ENCODE results near the gene TMEM190. TPM values are rescaled to one million over a fixed set of nuclear protein-coding genes. Genes with fewer than 3 reads are reported as not detected.

TMEM190 gene
- total RNA-seq, 1 experiment from 2014 or later, result not detected

- BruUV-seq (replicated peaks), result no TSS peak
- no peaks in the 10 kb centered on the region for H3K9me2 ChIP-seq (ENCODE audit: insufficient read depth)
- intact Hi-C loops (cut with micrococcal nuclease), result no loop called here
- DNase-seq (ENCODE audit: low read depth, low spot score), result peak; percentile 19
- H2AFZ ChIP-seq (ENCODE audit: low read depth, low read length, poor library complexity, severe bottlenecking), result no peak overlapping the region
- no peak overlapping the region for H3K9ac ChIP-seq (ENCODE audit: low read length)
- TF ChIP-seq POLR2A (IDR thresholded peaks at IDR 0.05; ENCODE audit: borderline replicate concordance, extremely low read depth, insufficient read depth, insufficient read length) (no peak), EGR1 (IDR thresholded peaks at IDR 0.05; ENCODE audit: low read depth) (no peak), ELF1 (IDR thresholded peaks at IDR 0.05; ENCODE audit: borderline replicate concordance, low read depth) (no peak), ZFX (IDR thresholded peaks at IDR 0.05) (no peak), FOSL1 (IDR thresholded peaks at IDR 0.05; ENCODE audit: low read depth) (no peak)
- no peaks in the 10 kb centered on the region for H3K9me3 ChIP-seq (ENCODE audit: control insufficient read depth in 1 of 2, insufficient read depth in 1 of 2, low read depth in 1 of 2, low read length in 2 of 2)
- H3K36me3 ChIP-seq (ENCODE audit: control insufficient read depth in 1 of 2, insufficient read depth in 2 of 2, low read length in 2 of 2), result no peaks in the 10 kb centered on the region
- H3K27ac ChIP-seq (ENCODE audit: low read depth, low read length), result no peak overlapping the region
- ChIA-PET RAD21 (ENCODE audit: low non-redundant PET in 1 of 2, low total read pairs in 2 of 2, uncharacterized antibody in 2 of 2, unreplicated experiment in 2 of 2) (no interaction called here), CTCF (no interaction called here), POLR2A (interaction anchor here (1.6 kb wide), 1 partner anchor 12 kb away, joined by 6 read pairs; the partner anchor contains the start of gene KMT5C)
- no peak for ATAC-seq
- H4K20me1 ChIP-seq (ENCODE audit: insufficient read depth), result no peaks in the 10 kb centered on the region
- H3K4me3 ChIP-seq (replicated peaks in 1 of 2; ENCODE audit: low read depth in 1 of 2, low read length in 2 of 2), result no peak overlapping the region
- peak overlapping the region; percentile 30 for H3K4me2 ChIP-seq (ENCODE audit: low read length)
- H3K4me1 ChIP-seq (ENCODE audit: control insufficient read depth in 1 of 2, insufficient read depth in 2 of 2, low read length in 2 of 2), result peaks cover 2 to 42% of the 10 kb centered on the region in 2 experiments; a peak in 3 of 4 replicates
- no peaks in the 10 kb centered on the region for H3K27me3 ChIP-seq (ENCODE audit: insufficient read depth, low read length)
- H3K79me2 ChIP-seq (ENCODE audit: insufficient read depth, low read length), result no peaks in the 10 kb centered on the region
These were observed 24.6 kb upstream of the TMEM190 start for GRCh38 chr19:55352040-55352439.

DNA sequence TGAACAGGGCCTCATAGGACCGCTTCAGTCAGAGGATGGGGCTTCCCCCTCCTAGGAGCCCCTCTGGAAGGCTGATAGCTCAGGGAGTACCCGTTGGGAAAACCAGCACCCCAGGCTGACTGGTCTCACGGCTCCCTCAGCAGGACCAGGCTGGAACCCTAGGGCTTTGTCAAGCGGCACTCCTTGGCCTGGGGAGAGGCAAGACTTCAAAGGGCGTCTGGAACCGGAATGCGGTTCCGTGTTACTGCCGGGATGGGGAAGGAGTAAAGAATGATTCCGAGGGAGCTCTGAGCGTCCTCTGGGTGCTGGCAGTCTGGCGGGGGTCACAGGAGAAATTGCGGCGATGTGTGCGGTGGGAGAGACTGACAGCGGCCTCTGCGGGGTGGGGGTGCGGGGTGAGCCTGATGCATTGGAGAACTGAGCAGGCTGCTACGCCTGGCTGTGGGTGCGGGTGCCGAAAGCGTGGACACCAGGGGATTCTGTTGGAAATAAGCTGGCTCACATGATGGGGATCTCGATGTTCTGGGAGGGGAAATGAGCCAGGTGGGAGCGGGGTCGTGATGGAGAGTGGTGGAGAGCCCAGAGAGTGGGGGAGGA lies 24.0 kb upstream of the TMEM190 start:
- H3K27ac ChIP-seq (ENCODE audit: low read depth, low read length), result no peak overlapping the region
- no peak overlapping the region for H3K9ac ChIP-seq (ENCODE audit: low read length)
- no peak for DNase-seq (ENCODE audit: low read depth, low spot score)
- RAD21 ChIA-PET (ENCODE audit: low non-redundant PET in 1 of 2, low total read pairs in 2 of 2, uncharacterized antibody in 2 of 2, unreplicated experiment in 2 of 2), result no interaction called here
- CTCF ChIA-PET, result no interaction called here
- POLR2A ChIA-PET, result interaction anchor here (1.6 kb wide), 1 partner anchor 13 kb away, joined by 6 read pairs; the partner anchor contains the start of gene KMT5C
- no peaks in the 10 kb centered on the region for H3K36me3 ChIP-seq (ENCODE audit: control insufficient read depth in 1 of 2, insufficient read depth in 2 of 2, low read length in 2 of 2)
- H3K79me2 ChIP-seq (ENCODE audit: insufficient read depth, low read length), result no peaks in the 10 kb centered on the region
- peak overlapping the region; percentile 92 for H3K4me2 ChIP-seq (ENCODE audit: low read length)
- no peaks in the 10 kb centered on the region for H3K9me2 ChIP-seq (ENCODE audit: insufficient read depth)
- ATAC-seq, result no peak
- no peak for TF ChIP-seq ZNF274 (IDR thresholded peaks at IDR 0.05; ENCODE audit: low read depth, low read length)
- TF ChIP-seq TCF7L2 (IDR thresholded peaks at IDR 0.05; ENCODE audit: borderline replicate concordance, extremely low read depth, insufficient read depth, insufficient read length), result no peak
- TF ChIP-seq CBX3 (IDR thresholded peaks at IDR 0.05; ENCODE audit: low read depth), result no peak
- no peak for TF ChIP-seq SP1 (IDR thresholded peaks at IDR 0.05; ENCODE audit: low read depth)
- TF ChIP-seq YY1 (IDR thresholded peaks at IDR 0.05; ENCODE audit: extremely low read depth, insufficient replicate concordance, low read depth, low read length), result no peak
- TF ChIP-seq EGR1 (IDR thresholded peaks at IDR 0.05; ENCODE audit: low read depth), result no peak
- TF ChIP-seq, protein P1, sequence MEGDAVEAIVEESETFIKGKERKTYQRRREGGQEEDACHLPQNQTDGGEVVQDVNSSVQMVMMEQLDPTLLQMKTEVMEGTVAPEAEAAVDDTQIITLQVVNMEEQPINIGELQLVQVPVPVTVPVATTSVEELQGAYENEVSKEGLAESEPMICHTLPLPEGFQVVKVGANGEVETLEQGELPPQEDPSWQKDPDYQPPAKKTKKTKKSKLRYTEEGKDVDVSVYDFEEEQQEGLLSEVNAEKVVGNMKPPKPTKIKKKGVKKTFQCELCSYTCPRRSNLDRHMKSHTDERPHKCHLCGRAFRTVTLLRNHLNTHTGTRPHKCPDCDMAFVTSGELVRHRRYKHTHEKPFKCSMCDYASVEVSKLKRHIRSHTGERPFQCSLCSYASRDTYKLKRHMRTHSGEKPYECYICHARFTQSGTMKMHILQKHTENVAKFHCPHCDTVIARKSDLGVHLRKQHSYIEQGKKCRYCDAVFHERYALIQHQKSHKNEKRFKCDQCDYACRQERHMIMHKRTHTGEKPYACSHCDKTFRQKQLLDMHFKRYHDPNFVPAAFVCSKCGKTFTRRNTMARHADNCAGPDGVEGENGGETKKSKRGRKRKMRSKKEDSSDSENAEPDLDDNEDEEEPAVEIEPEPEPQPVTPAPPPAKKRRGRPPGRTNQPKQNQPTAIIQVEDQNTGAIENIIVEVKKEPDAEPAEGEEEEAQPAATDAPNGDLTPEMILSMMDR (IDR thresholded peaks at IDR 0.05 in 2 of 3, conservative IDR thresholded peaks at IDR 0.05 in 1 of 3; ENCODE audit: borderline replicate concordance in 1 of 3, insufficient read depth in 1 of 3, low read depth in 2 of 3, low read length in 2 of 3), result no peak
- no peak overlapping the region for H3K4me3 ChIP-seq (replicated peaks in 1 of 2; ENCODE audit: low read depth in 1 of 2, low read length in 2 of 2)
- no peaks in the 10 kb centered on the region for H3K27me3 ChIP-seq (ENCODE audit: insufficient read depth, low read length)
- H2AFZ ChIP-seq (ENCODE audit: low read depth, low read length, poor library complexity, severe bottlenecking), result no peak overlapping the region
- H3K9me3 ChIP-seq (ENCODE audit: control insufficient read depth in 1 of 2, insufficient read depth in 1 of 2, low read depth in 1 of 2, low read length in 2 of 2), result no peaks in the 10 kb centered on the region
- no TSS peak for BruUV-seq (replicated peaks)
- intact Hi-C loops (cut with micrococcal nuclease), result no loop called here
- H3K4me1 ChIP-seq (ENCODE audit: control insufficient read depth in 1 of 2, insufficient read depth in 2 of 2, low read length in 2 of 2), result peaks cover 2 to 42% of the 10 kb centered on the region in 2 experiments; a peak in 3 of 4 replicates
- no peaks in the 10 kb centered on the region for H4K20me1 ChIP-seq (ENCODE audit: insufficient read depth)
